ENCODE measurements around the gene GABRR1.

GABRR1 gene

GRCh38 chr6:89146718-89147700 is 70.1 kb downstream of the GABRR1 start:
- no peak for DNase-seq (ENCODE audit: low spot score)
- TF ChIP-seq CTCF (IDR thresholded peaks at IDR 0.05; ENCODE audit: extremely low read depth, missing control alignments) = no peak

GRCh38 chr6:89145956-89146717 is 71.0 kb downstream of the GABRR1 start, which contains the start of gene PM20D2:
Gene PM20D2, plus strand, starts transcription at chr6:89146055. Its CDS starts 90 bp downstream, at chr6:89146145.
- TF ChIP-seq CTCF (IDR thresholded peaks at IDR 0.05; ENCODE audit: extremely low read depth, missing control alignments) = no peak
- DNase-seq (ENCODE audit: low spot score) = peak; percentile 91

- DNase-seq (ENCODE audit: low spot score) = peak; percentile 82
- no peak for TF ChIP-seq CTCF (IDR thresholded peaks at IDR 0.05; ENCODE audit: extremely low read depth, missing control alignments)
Measured at GRCh38 chr6:89145091-89145955, 71.8 kb downstream of the GABRR1 start.

GRCh38 chr6:89144354-89144906 is 72.7 kb downstream of the GABRR1 start:
- DNase-seq (ENCODE audit: low spot score) = peak; percentile 58

GRCh38 chr6:89140347-89141156 is 76.6 kb downstream of the GABRR1 start:
- no peak for DNase-seq (ENCODE audit: low spot score)
- TF ChIP-seq CTCF (IDR thresholded peaks at IDR 0.05; ENCODE audit: extremely low read depth, missing control alignments) = no peak

More at GRCh38 chr6:89144354-89144906, 72.7 kb downstream of the GABRR1 start:
- TF ChIP-seq CTCF (IDR thresholded peaks at IDR 0.05; ENCODE audit: extremely low read depth, missing control alignments) = no peak

All from GM20000 (cell line).